ENCODE measurements around the gene AIMP1. TPM values are rescaled to one million over a fixed set of nuclear protein-coding genes. Genes with fewer than 3 reads are reported as not detected.

AIMP1 gene
- total and polyA plus RNA-seq, 2 of the 13 experiments (the other 11 are each of a cell fraction or from before 2014, with no cell fraction given) = 28.6 to 82.9 TPM

DNA sequence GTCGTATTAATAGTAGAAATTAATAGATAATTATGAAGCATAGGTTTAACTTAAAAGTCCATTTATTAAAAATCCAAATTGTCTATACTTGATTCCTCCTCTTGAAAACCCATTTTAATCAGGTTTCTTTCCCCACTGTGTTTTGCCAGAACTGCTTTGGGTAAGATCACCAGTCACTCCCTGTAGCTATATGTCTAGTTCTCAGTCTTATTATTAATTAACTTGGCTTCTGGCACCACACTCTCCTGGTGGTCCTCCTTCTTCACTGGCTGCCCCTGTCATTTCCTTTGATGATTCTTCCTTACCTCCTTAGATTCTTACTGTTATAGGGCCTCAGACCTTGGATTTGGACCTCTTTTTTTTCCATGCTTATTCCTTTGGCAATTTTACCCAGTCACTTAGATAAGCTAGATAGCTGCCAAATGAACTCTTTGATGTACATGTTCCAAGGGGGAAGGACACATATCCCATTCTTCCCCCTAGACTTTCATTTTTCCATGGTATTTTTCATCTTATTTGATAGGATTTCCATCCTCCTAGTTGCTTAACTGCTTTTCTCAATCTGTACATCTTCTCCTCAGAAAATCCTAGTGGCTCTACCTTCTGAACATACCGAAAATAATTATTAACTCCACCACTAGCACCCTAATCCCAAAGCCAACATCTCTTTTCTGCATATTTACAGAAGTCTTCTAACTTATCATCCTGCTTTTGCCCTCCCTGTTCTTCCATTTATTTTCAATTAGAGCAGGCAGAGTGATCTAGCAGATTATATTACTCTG is 27.7 kb downstream of the AIMP1 start (continued):
- no peak for TF ChIP-seq HOXA9 (CRISPR knock-in tag; IDR thresholded peaks at IDR 0.05; ENCODE audit: borderline replicate concordance)
- no peak for TF ChIP-seq ZBTB38 (CRISPR knock-in tag; IDR thresholded peaks at IDR 0.05)
- 0 out of 2 replicates have a peak, but pooled peaks have one; percentile 19 for TF ChIP-seq RCOR2 (CRISPR knock-in tag; IDR thresholded peaks at IDR 0.05)
- TF ChIP-seq, protein P1, sequence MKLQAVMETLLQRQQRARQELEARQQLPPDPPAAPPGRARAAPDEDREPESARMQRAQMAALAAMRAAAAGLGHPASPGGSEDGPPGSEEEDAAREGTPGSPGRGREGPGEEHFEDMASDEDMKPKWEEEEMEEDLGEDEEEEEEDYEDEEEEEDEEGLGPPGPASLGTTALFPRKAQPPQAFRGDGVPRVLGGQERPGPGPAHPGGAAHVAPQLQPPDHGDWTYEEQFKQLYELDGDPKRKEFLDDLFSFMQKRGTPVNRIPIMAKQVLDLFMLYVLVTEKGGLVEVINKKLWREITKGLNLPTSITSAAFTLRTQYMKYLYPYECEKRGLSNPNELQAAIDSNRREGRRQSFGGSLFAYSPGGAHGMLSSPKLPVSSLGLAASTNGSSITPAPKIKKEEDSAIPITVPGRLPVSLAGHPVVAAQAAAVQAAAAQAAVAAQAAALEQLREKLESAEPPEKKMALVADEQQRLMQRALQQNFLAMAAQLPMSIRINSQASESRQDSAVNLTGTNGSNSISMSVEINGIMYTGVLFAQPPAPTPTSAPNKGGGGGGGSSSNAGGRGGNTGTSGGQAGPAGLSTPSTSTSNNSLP (IDR thresholded peaks at IDR 0.05; ENCODE audit: low read depth, low read length) = 0 out of 2 replicates have a peak, but pooled peaks have one; percentile 36
- no peak for TF ChIP-seq CHD2 (IDR thresholded peaks at IDR 0.05; ENCODE audit: low read depth, low read length)
- no peak for TF ChIP-seq FIP1L1 (IDR thresholded peaks at IDR 0.05; ENCODE audit: borderline replicate concordance, insufficient read depth, low read depth, low read length)
- TF ChIP-seq FOXA1 (IDR thresholded peaks at IDR 0.05) = no peak
- TF ChIP-seq FOXA1 (CRISPR knock-in tag; IDR thresholded peaks at IDR 0.05) = peak; percentile 79
- TF ChIP-seq, protein P2, sequence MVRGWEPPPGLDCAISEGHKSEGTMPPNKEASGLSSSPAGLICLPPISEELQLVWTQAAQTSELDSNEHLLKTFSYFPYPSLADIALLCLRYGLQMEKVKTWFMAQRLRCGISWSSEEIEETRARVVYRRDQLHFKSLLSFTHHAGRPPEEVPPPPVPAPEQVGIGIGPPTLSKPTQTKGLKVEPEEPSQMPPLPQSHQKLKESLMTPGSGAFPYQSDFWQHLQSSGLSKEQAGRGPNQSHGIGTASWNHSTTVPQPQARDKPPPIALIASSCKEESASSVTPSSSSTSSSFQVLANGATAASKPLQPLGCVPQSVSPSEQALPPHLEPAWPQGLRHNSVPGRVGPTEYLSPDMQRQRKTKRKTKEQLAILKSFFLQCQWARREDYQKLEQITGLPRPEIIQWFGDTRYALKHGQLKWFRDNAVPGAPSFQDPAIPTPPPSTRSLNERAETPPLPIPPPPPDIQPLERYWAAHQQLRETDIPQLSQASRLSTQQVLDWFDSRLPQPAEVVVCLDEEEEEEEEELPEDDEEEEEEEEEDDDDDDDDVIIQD (CRISPR knock-in tag; IDR thresholded peaks at IDR 0.05; ENCODE audit: low read depth) = 0 out of 2 replicates have a peak, but pooled peaks have one; percentile 39
- TF ChIP-seq FOXA3 (CRISPR knock-in tag; IDR thresholded peaks at IDR 0.05) = peak; percentile 83
- TF ChIP-seq CEBPG (CRISPR knock-in tag; IDR thresholded peaks at IDR 0.05) = peak; percentile 34; the same call in 1 of the 2 replicates
- no peak for TF ChIP-seq TP53 (CRISPR knock-in tag; conservative IDR thresholded peaks at IDR 0.05)
- no peak for TF ChIP-seq ZNF121 (CRISPR knock-in tag; IDR thresholded peaks at IDR 0.05)
- TF ChIP-seq TCF7 (IDR thresholded peaks at IDR 0.05; ENCODE audit: low read depth) = peak; percentile 68
- TF ChIP-seq, protein P3, sequence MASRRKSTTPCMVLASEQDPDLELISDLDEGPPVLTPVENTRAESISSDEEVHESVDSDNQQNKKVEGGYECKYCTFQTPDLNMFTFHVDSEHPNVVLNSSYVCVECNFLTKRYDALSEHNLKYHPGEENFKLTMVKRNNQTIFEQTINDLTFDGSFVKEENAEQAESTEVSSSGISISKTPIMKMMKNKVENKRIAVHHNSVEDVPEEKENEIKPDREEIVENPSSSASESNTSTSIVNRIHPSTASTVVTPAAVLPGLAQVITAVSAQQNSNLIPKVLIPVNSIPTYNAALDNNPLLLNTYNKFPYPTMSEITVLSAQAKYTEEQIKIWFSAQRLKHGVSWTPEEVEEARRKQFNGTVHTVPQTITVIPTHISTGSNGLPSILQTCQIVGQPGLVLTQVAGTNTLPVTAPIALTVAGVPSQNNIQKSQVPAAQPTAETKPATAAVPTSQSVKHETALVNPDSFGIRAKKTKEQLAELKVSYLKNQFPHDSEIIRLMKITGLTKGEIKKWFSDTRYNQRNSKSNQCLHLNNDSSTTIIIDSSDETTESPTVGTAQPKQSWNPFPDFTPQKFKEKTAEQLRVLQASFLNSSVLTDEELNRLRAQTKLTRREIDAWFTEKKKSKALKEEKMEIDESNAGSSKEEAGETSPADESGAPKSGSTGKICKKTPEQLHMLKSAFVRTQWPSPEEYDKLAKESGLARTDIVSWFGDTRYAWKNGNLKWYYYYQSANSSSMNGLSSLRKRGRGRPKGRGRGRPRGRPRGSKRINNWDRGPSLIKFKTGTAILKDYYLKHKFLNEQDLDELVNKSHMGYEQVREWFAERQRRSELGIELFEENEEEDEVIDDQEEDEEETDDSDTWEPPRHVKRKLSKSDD (CRISPR knock-in tag; IDR thresholded peaks at IDR 0.05; ENCODE audit: low read depth) = no peak
- TF ChIP-seq MZF1 (CRISPR knock-in tag; IDR thresholded peaks at IDR 0.05; ENCODE audit: borderline replicate concordance) = no peak
- TF ChIP-seq NCOR1 (IDR thresholded peaks at IDR 0.05; ENCODE audit: borderline replicate concordance, low read length) = no peak
- TF ChIP-seq ZNF83 (CRISPR knock-in tag; IDR thresholded peaks at IDR 0.05; ENCODE audit: borderline replicate concordance) = no peak
- TF ChIP-seq, protein P4, sequence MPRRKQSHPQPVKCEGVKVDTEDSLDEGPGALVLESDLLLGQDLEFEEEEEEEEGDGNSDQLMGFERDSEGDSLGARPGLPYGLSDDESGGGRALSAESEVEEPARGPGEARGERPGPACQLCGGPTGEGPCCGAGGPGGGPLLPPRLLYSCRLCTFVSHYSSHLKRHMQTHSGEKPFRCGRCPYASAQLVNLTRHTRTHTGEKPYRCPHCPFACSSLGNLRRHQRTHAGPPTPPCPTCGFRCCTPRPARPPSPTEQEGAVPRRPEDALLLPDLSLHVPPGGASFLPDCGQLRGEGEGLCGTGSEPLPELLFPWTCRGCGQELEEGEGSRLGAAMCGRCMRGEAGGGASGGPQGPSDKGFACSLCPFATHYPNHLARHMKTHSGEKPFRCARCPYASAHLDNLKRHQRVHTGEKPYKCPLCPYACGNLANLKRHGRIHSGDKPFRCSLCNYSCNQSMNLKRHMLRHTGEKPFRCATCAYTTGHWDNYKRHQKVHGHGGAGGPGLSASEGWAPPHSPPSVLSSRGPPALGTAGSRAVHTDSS (CRISPR knock-in tag; conservative IDR thresholded peaks at IDR 0.05) = no peak
- TF ChIP-seq PHB2 (IDR thresholded peaks at IDR 0.05; ENCODE audit: partially characterized antibody) = no peak
- no peak for TF ChIP-seq ZNF343 (CRISPR knock-in tag; IDR thresholded peaks at IDR 0.05)

Measured in HepG2 (cell line).